MCF 10A (cell line): ENCODE measurements around the gene MMP24OS. TPM values are rescaled to one million over a fixed set of nuclear protein-coding genes. Genes with fewer than 3 reads are reported as not detected.
A peak's percentile ranks its signal among the peaks of the same experiment; 100 is the strongest.

ENCODE experiments used
- BruUV-seq: library from RNA; stranded (reverse); fragments of 400-500 nt; replicated peaks from 2 replicates; lab custom pipeline; 2021; lab: Mats Ljungman, UMichigan
- CTCF ChIA-PET: fragments of 300-600 bp; sonication (Branson Sonifier 250); formaldehyde crosslinking; extraction: SDS; loops from one replicate; lab custom pipeline; 2021; ENCODE audit warnings: antibody characterized with exemption, inconsistent platforms; lab: Yijun Ruan, JAX
- POLR2A ChIA-PET: fragments of 300-600, 350-650 bp; sonication (Branson Sonifier 250); formaldehyde crosslinking; extraction: SDS; loops from one replicate; lab custom pipeline; 2020; ENCODE audit warnings: antibody characterized with exemption, inconsistent platforms; lab: Yijun Ruan, JAX
- DNase-seq: peaks from one replicate; pipeline ENCODE4 v3.0.0-alpha.2; 2018; ENCODE audit not compliant: unreplicated experiment
- H3K27ac Mint-ChIP-seq: one replicate; pipeline ENCODE4 v1.8.0; 2022; ENCODE audit warnings: mild to moderate bottlenecking, low read depth, mixed read lengths; ENCODE audit not compliant: unreplicated experiment
- H3K27me3 Mint-ChIP-seq: one replicate; pipeline ENCODE4 v1.8.0; 2022; ENCODE audit warnings: mixed read lengths; ENCODE audit not compliant: insufficient read depth, unreplicated experiment
- H3K36me3 Mint-ChIP-seq: one replicate; pipeline ENCODE4 v1.8.0; 2022; ENCODE audit warnings: mild to moderate bottlenecking, moderate library complexity, mixed read lengths; ENCODE audit not compliant: insufficient read depth, unreplicated experiment
- H3K4me1 Mint-ChIP-seq: one replicate; pipeline ENCODE4 v1.8.0; 2022; ENCODE audit warnings: mixed read lengths; ENCODE audit not compliant: insufficient read depth, unreplicated experiment
- H3K4me3 Mint-ChIP-seq: one replicate; pipeline ENCODE4 v1.8.0; 2022; ENCODE audit warnings: mild to moderate bottlenecking, moderate library complexity, mixed read lengths; ENCODE audit not compliant: unreplicated experiment
- H3K9me3 Mint-ChIP-seq: one replicate; pipeline ENCODE4 v1.8.0; 2022; ENCODE audit warnings: mixed read lengths; ENCODE audit not compliant: unreplicated experiment
- intact Hi-C: fragments of 100-400 bp; cut with micrococcal nuclease; formaldehyde crosslinking; loops from 2 replicates; pipeline ENCODE4 v1.14.1; 2022
- total RNA-seq: library from RNA; stranded (reverse); gene quantifications from 2 replicates; pipeline ENCODE4 v1.2.3, GENCODE V29; 2022
- TF ChIP-seq, protein P1 (sequence below): fragments of 200-600 bp; IDR thresholded peaks from one replicate; pipeline ENCODE4 v1.8.0; 2022; ENCODE audit warnings: antibody characterized with exemption, mild to moderate bottlenecking; ENCODE audit not compliant: unreplicated experiment

The MMP24OS gene
- total RNA-seq, 1 experiment from 2014 or later: 52.2 TPM

DNA sequence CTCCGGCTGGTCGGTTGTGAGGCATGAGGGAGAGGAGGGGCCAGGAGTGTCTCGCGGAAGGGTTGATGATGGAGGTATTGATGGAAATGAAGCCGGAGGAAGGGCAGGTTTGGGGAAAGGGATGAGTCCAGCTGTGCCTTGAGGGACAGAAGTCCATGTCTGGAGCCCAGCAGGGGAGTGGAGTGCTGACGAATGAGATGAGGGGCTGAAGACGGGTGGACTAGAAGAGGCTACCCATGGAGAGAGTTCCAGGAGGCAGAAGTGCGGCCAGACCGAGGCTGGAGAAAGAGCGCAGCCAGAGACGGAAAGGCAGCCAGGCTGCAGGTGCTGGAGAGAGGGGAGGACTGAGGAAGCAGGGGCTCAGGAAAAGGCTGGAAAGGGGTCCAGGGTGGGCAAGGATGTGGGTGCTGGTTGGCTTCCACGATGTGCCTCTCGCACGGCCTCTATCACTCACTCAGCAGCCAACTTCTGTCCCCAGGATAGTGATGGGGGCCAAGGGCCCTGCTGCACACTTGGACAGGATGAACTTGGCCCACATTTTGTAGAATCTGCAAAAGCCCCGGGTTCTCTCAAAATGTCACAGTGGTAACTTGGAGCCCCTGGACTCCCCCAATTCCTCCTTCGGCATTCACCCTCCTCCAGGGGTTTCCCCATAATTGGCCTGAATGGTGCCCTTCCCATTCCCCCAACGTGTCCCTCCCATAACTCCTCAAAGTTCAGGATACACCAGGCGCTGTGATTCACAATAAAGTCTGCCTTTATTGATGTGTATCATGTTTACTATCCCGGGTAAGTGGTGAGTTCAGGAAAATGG lies 7.3 kb upstream of the MMP24OS start:
- ChIA-PET POLR2A (interaction anchor here (0.9 to 3.7 kb wide), 20 partner anchors 8 to 669 kb away, joined by 3 to 121 read pairs (median 6); partner anchors contain the start of genes CEP250, CPNE1, EDEM2 and RBM12), CTCF (interaction anchor here (0.5 to 3.6 kb wide), 7 partner anchors 19 to 161 kb away, joined by 3 to 55 read pairs (median 3); no protein-coding TSS in a partner anchor)
- no peak for DNase-seq
- intact Hi-C loops: no loop called here
- TF ChIP-seq, protein P1, sequence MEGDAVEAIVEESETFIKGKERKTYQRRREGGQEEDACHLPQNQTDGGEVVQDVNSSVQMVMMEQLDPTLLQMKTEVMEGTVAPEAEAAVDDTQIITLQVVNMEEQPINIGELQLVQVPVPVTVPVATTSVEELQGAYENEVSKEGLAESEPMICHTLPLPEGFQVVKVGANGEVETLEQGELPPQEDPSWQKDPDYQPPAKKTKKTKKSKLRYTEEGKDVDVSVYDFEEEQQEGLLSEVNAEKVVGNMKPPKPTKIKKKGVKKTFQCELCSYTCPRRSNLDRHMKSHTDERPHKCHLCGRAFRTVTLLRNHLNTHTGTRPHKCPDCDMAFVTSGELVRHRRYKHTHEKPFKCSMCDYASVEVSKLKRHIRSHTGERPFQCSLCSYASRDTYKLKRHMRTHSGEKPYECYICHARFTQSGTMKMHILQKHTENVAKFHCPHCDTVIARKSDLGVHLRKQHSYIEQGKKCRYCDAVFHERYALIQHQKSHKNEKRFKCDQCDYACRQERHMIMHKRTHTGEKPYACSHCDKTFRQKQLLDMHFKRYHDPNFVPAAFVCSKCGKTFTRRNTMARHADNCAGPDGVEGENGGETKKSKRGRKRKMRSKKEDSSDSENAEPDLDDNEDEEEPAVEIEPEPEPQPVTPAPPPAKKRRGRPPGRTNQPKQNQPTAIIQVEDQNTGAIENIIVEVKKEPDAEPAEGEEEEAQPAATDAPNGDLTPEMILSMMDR: no peak
- H3K4me1 Mint-ChIP-seq: peaks cover 17% of the 10 kb centered on the region
- H3K27me3 Mint-ChIP-seq: no peaks in the 10 kb centered on the region
- no peaks in the 10 kb centered on the region for H3K9me3 Mint-ChIP-seq
- BruUV-seq: TSS peak; percentile 58
- peaks cover 30% of the 10 kb centered on the region for H3K36me3 Mint-ChIP-seq
- H3K27ac Mint-ChIP-seq: peak overlapping the region; percentile 90
- peak overlapping the region; percentile 89 for H3K4me3 Mint-ChIP-seq

DNA sequence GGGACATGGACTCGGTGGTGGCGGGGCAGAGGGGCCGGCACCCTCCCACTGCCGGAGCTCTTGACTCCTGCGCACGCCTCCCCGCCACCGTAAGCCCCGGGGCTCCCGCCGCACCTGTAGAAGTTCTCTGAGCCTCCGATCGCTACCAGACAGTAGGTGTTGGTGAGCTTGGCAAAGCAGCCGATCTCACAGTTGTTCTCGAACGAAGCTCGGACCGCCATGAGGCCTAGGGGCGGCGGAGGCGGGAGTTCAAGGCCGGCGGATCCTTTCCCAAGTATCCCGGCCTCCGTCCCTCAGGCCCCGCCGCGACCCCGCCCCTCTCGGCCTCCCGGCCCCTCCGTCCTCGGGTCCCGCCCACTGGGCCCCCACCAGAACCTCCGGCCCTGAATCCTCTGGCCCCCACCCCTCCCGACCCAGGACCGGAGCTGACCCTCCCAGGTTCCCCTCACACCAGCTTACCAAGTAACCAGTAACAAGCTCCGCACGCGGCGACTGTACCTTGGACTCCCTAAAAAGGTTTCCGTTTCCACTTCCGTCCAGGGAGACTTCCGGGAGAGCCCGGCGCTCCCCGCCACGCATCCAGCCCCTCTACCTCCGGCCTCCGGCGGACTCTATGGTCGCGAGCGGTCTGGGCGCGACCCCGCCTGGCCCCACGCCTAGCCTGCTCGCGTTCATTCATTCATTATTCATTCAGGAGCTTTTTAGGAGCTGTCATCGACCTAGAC lies 6.5 kb upstream of the MMP24OS start, which contains the start of gene EIF6:
Gene EIF6, minus strand, starts transcription at position 506 of the 725 bp plus-strand sequence. Its CDS starts 285 bp downstream, at position 221.
- Mint-ChIP-seq H3K36me3 (peaks cover 38% of the 10 kb centered on the region), H3K4me3 (peak within 1 kb of the TSS; percentile 89), H3K4me1 (peaks cover 25% of the 10 kb centered on the region), H3K27me3 (no peaks in the 10 kb centered on the region), H3K27ac (peak within 1 kb of the TSS; percentile 90), H3K9me3 (no peaks in the 10 kb centered on the region)
- ChIA-PET CTCF (interaction anchor here (0.5 to 3.6 kb wide), 12 partner anchors 11 to 1064 kb away, joined by 3 to 55 read pairs (median 3); no protein-coding TSS in a partner anchor), POLR2A (interaction anchor here (0.5 to 3.7 kb wide), 29 partner anchors 8 to 670 kb away, joined by 3 to 121 read pairs (median 4); partner anchors contain the start of genes CEP250, CPNE1, EDEM2 and RBM12)
- TF ChIP-seq, protein P1: no peak
- no TSS peak for BruUV-seq
- DNase-seq: peak; percentile 86
- intact Hi-C loops: no loop called here

DNA sequence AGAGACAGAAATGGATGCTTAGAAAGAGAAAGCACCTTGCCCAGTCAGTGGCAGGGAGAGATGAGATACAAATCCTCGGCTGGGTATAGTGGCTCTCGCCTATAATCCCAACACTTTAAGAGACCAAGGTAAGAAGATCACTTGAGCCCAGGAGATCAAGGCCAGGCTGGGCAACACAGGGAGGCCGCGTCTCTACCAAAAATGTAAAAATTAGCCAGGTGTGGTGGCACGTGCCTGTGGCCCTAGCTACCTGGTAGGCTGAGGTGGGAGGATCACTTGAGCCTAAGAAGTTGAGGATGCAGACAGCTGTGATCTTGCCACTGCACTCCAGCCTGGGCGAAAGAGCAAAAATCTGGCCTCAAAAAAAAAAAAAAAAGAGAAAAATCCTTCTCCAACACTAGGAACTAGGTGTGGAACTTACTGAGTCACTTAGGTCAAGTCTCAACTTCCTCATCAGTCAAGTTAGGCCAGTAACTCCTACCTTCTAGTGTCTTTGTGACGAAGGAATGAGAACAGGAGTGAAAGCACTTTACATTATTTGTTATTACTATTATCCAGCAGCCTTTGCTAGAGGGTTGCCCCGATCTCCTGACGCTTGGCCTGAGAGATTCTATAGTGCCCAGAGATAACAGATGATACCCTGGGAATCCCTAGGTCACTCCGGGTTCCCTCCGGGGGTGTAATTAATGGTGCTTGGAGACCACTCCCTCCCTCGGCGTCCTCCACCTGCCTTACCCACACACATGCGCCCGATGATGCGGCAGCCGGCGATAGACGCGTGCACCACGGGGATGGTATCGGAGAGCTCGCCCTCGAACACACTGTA lies 5.7 kb upstream of the MMP24OS start:
- BruUV-seq: TSS peak; percentile 57
- Mint-ChIP-seq H3K27me3 (no peaks in the 10 kb centered on the region), H3K9me3 (no peaks in the 10 kb centered on the region), H3K4me1 (peaks cover 32% of the 10 kb centered on the region), H3K27ac (peak overlapping the region; percentile 90), H3K4me3 (peak overlapping the region; percentile 89), H3K36me3 (peaks cover 46% of the 10 kb centered on the region)
- ChIA-PET CTCF (interaction anchor here (0.5 to 3.6 kb wide), 12 partner anchors 12 to 1063 kb away, joined by 3 to 55 read pairs (median 3); no protein-coding TSS in a partner anchor), POLR2A (interaction anchor here (0.5 to 3.7 kb wide), 29 partner anchors 7 to 670 kb away, joined by 3 to 121 read pairs (median 4); partner anchors contain the start of genes CEP250, EDEM2, SCAND1 and UQCC1)
- intact Hi-C loops: no loop called here
- no peak for DNase-seq
- TF ChIP-seq, protein P1: no peak
